Spleen (tissue), 11 donors: ENCODE data around the gene ACBD7. TPM values are rescaled to one million over a fixed set of nuclear protein-coding genes. Genes with fewer than 3 reads are reported as not detected.

Source experiments
- DNase-seq: peaks from one replicate; pipeline ENCODE4 v3.0.0-alpha.2; 2020
- H3K27ac ChIP-seq, 8 donors: fragments of 200-600 bp; sonication (generic) in 7 of 8; 1 replicate in 4 of 8; 2 replicates in 4 of 8; pipeline versions ENCODE4 v1.5.0 to v1.8.0; 2016 to 2021; ENCODE audit warnings: inconsistent platforms in 4 of 8, mild to moderate bottlenecking in 4 of 8, moderate library complexity in 1 of 8
- H3K27me3 ChIP-seq, 7 donors: fragments of 200-600 bp; sonication (generic) in 6 of 7; replicated peaks in 1 of 7; 1 replicate in 4 of 7; 2 replicates in 3 of 7; pipeline versions ENCODE4 v1.5.0 to v1.8.0; 2016 to 2021; ENCODE audit warnings: inconsistent platforms in 3 of 7, mild to moderate bottlenecking in 1 of 7
- H3K36me3 ChIP-seq, 6 donors: fragments of 200-600 bp; sonication (generic) in 5 of 6; 1 replicate in 4 of 6; 2 replicates in 2 of 6; pipeline versions ENCODE4 v1.5.0 to v1.8.0; 2016 to 2021; ENCODE audit warnings: inconsistent platforms in 2 of 6
- H3K4me1 ChIP-seq, 6 donors: fragments of 200-600 bp; sonication (generic) in 5 of 6; 1 replicate in 3 of 6; 2 replicates in 3 of 6; pipeline versions ENCODE4 v1.5.0 to v1.8.0; 2016 to 2021; ENCODE audit warnings: inconsistent platforms in 3 of 6
- H3K4me3 ChIP-seq, 8 donors: fragments of 200-600 bp; sonication (generic) in 7 of 8; 1 replicate in 4 of 8; 2 replicates in 4 of 8; pipeline versions ENCODE4 v1.5.0 to v1.8.0; 2016 to 2021; ENCODE audit warnings: inconsistent platforms in 4 of 8, mild to moderate bottlenecking in 4 of 8, moderate library complexity in 2 of 8
- H3K9me3 ChIP-seq, 8 donors: fragments of 200-600 bp; sonication (generic) in 7 of 8; 1 replicate in 4 of 8; 2 replicates in 4 of 8; pipeline versions ENCODE4 v1.5.0 to v1.8.0; 2016 to 2021; ENCODE audit warnings: inconsistent platforms in 4 of 8
- POLR2A ChIP-seq, 3 donors: fragments of 450-650 bp; IDR thresholded peaks; one replicate each; pipeline ENCODE4 v1.5.1; 2017; ENCODE audit warnings: antibody characterized with exemption in 3 of 3, mild to moderate bottlenecking in 1 of 3
- POLR2AphosphoS5 ChIP-seq, 3 donors: sonication (generic); formaldehyde crosslinking; IDR thresholded peaks; one replicate each; pipeline ENCODE4 v1.5.1; 2017; ENCODE audit warnings: antibody characterized with exemption in 3 of 3
- WGBS, 5 donors: extraction: QIAGEN DNeasy Blood & Tissue Kit in 3 of 5; methylation state at CpG; one replicate each; pipeline versions ENCODE4 v1.1.5 to v1.1.7; 2013 to 2018; 5-methylcytosine and 5-hydroxymethylcytosine counted together
- intact Hi-C: fragments of 100-400 bp; cut with DNase I; formaldehyde crosslinking; loops from one replicate; pipeline ENCODE4 v1.15.0; 2023; ENCODE audit warnings: low total_unique reads
- polyA plus RNA-seq, 3 donors: library from polyadenylated mRNA; stranded (reverse); fragments of 200-250 nt; gene quantifications; one replicate each; pipeline ENCODE4 v1.2.1, GENCODE V29; 2013
- total RNA-seq, 7 donors: library from RNA; depleted of rRNA in 3 of 7; stranded (reverse); fragments of >200 nt in 3 of 7; fragmentation: NEBNext Ultra II Directional in 4 of 7; extraction: Animal tissue kit (Norgen Biotek cat#: 25700) in 4 of 7; gene quantifications; one replicate each; pipeline versions ENCODE4 v1.1.0 to v1.2.1, GENCODE V29; 2016 to 2021
- TF ChIP-seq, protein P1 (sequence below), 11 experiments: fragments of 200-600 bp in 7 of 11; fragments of 450-650 bp in 4 of 11; sonication (generic) in 4 of 11; IDR thresholded peaks in 8 of 11; conservative IDR thresholded peaks in 3 of 11; 1 replicate in 7 of 11; 2 replicates in 4 of 11; pipeline versions ENCODE4 v1.4.0 to v1.8.0; 2016 to 2021; ENCODE audit warnings: antibody characterized with exemption in 11 of 11, inconsistent platforms in 4 of 11, mild to moderate bottlenecking in 1 of 11
- donor health status: healthy with polysubstance abuse.
- donor health status: DM: no; HTN: no; CAD: no; lungs with moderate emphysema.
- donor health status: DM: no; HTN: no; CAD: no.
- donor health status: Bipolar disorder and iron deficiency.
- donor health status: healthy.
- donor health status: DM: no; HTN: no; CAD: no.
- donor health status: DM: yes; HTN: yes; CAD: no.

ACBD7 gene
- total and polyA plus RNA-seq, 10 donors, result 0.09 to 0.77 (median 0.10) TPM; not detected in 7

DNA sequence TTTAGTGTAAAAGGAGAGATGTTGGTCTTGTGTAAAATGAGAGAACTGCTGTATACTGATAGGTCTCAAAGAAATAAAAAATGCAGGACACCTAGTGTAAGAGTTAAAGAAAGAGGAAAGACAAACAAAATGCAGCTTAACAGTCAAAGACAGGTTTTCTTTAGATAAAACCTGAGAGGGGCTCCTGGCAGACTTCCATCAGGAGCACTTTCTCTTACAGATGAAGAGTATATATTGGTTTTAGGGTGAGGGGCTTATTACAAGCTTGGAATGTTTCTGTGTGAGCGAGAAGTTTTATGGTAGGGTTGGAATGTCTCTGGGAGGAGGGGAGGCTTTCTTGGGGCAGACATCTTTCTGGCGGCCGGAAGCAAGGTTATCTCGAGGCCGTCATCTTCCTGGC lies 16.2 kb downstream of the ACBD7 start:
- H3K27ac ChIP-seq, result no peak overlapping the region
- H3K9me3 ChIP-seq, result peaks cover 0 to 12% (median 0%) of the 10 kb centered on the region in 8 donors
- DNase-seq, result no peak
- TF ChIP-seq POLR2A (IDR thresholded peaks at IDR 0.05), result no peak
- no peak for TF ChIP-seq POLR2AphosphoS5 (IDR thresholded peaks at IDR 0.05)
- TF ChIP-seq, protein P1, sequence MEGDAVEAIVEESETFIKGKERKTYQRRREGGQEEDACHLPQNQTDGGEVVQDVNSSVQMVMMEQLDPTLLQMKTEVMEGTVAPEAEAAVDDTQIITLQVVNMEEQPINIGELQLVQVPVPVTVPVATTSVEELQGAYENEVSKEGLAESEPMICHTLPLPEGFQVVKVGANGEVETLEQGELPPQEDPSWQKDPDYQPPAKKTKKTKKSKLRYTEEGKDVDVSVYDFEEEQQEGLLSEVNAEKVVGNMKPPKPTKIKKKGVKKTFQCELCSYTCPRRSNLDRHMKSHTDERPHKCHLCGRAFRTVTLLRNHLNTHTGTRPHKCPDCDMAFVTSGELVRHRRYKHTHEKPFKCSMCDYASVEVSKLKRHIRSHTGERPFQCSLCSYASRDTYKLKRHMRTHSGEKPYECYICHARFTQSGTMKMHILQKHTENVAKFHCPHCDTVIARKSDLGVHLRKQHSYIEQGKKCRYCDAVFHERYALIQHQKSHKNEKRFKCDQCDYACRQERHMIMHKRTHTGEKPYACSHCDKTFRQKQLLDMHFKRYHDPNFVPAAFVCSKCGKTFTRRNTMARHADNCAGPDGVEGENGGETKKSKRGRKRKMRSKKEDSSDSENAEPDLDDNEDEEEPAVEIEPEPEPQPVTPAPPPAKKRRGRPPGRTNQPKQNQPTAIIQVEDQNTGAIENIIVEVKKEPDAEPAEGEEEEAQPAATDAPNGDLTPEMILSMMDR (IDR thresholded peaks at IDR 0.05 in 8 of 11, conservative IDR thresholded peaks at IDR 0.05 in 3 of 11), result no peak
- no peak overlapping the region for H3K4me3 ChIP-seq
- H3K4me1 ChIP-seq, result no peaks in the 10 kb centered on the region
- WGBS, 5 donors, result 87 to 94% (median 93%) methylated on average over 5 of the region's 5 CpGs
- no peaks in the 10 kb centered on the region for H3K36me3 ChIP-seq
- no peaks in the 10 kb centered on the region for H3K27me3 ChIP-seq
- intact Hi-C loops, result no loop called here

DNA sequence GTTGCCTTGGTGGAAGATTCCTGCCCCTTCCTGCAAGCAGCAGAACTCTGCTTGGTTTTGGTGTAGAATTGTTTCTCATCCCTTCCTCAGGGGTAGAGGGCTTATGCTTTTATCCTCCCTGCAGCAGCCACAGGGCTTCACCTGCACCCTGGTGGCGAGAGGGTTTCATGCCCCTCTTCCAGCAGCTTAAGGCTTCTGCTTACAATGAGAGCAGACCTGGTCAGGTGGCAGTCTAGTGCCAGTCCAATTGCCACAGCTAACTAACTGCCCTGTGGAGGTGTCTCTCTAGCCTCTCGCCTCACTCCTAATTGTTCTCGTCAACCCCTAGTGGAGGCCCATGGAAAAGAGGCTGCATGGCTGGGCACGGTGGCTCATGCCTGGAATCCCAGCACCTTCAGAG lies 19.3 kb downstream of the ACBD7 start:
- intact Hi-C loops, result no loop called here
- Histone ChIP-seq H3K9me3 (peaks cover 0 to 23% (median 0%) of the 10 kb centered on the region in 8 donors), H3K36me3 (no peaks in the 10 kb centered on the region), H3K4me1 (no peaks in the 10 kb centered on the region), H3K4me3 (no peak overlapping the region), H3K27me3 (no peaks in the 10 kb centered on the region), H3K27ac (no peak overlapping the region)
- no peak for DNase-seq
- 70 to 91% (median 71%) methylated on average over 2 to 4 of the region's 4 CpGs for WGBS, 5 donors
- TF ChIP-seq POLR2AphosphoS5 (IDR thresholded peaks at IDR 0.05), result no peak
- TF ChIP-seq, protein P1 (IDR thresholded peaks at IDR 0.05 in 8 of 11, conservative IDR thresholded peaks at IDR 0.05 in 3 of 11), result no peak
- TF ChIP-seq POLR2A (IDR thresholded peaks at IDR 0.05), result no peak

DNA sequence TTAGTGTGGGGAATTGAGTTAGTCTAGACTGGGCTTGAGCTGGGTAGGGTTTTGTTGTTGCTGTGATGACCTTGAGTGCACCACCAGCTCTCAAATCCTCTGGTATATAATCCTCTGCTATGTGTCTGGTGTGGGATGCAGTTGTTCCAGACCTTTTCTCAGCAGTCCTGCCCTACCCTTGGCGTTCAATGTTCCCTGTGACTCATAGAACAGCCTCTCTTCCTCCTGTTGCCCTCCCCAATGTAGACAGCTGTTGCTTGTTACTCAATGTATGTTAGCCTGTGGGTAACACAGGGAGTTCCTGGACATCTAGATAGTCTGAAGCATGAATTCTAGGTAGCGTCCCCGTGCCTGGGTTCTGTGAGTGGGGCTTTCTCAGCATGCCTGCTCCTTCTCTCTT lies 19.8 kb downstream of the ACBD7 start:
- no peak overlapping the region for H3K4me3 ChIP-seq
- no peak for DNase-seq
- WGBS, 5 donors, result 81 to 98% (median 87%) methylated on average over 3 of the region's 3 CpGs
- no peaks in the 10 kb centered on the region for H3K36me3 ChIP-seq
- H3K4me1 ChIP-seq, result no peaks in the 10 kb centered on the region
- TF ChIP-seq, protein P1 (IDR thresholded peaks at IDR 0.05 in 8 of 11, conservative IDR thresholded peaks at IDR 0.05 in 3 of 11), result no peak
- intact Hi-C loops, result no loop called here
- H3K27me3 ChIP-seq, result no peaks in the 10 kb centered on the region
- peaks cover 0 to 23% (median 0%) of the 10 kb centered on the region in 8 donors for H3K9me3 ChIP-seq
- H3K27ac ChIP-seq, result no peak overlapping the region

DNA sequence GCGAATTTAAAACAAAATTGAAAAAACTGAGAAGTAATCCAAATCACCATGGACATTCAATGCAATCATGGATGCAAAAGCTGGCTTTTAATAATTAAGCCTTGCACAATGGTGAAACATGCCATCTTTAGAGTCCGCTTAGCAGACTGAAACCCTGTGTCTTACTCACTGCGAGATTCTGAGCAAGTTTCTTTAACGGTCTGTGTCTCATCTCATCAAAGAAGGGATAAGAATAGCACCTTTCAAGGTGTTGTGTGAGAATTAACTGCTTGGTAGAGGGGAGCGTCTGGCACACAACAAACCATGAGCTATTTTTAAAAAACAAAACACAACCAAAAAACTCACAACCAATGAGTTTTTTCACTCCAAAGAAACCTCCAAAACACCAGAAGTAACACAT lies 21.4 kb downstream of the ACBD7 start:
- WGBS, 5 donors, result 74 to 88% (median 84%) methylated on average over 5 of the region's 5 CpGs
- no peaks in the 10 kb centered on the region for H3K27me3 ChIP-seq
- H3K27ac ChIP-seq, result no peak overlapping the region
- peaks cover 0 to 15% (median 0%) of the 10 kb centered on the region in 8 donors for H3K9me3 ChIP-seq
- H3K4me1 ChIP-seq, result no peaks in the 10 kb centered on the region
- H3K36me3 ChIP-seq, result no peaks in the 10 kb centered on the region
- DNase-seq, result no peak
- no peak overlapping the region for H3K4me3 ChIP-seq
- TF ChIP-seq POLR2AphosphoS5 (IDR thresholded peaks at IDR 0.05) (no peak), POLR2A (IDR thresholded peaks at IDR 0.05) (no peak)
- TF ChIP-seq, protein P1 (IDR thresholded peaks at IDR 0.05 in 8 of 11, conservative IDR thresholded peaks at IDR 0.05 in 3 of 11), result no peak
- intact Hi-C loops, result no loop called here
